ENCODE measurements around the gene NEK10.

Gene NEK10

GRCh38 chr3:27093771-27094170 is 275.4 kb downstream of the NEK10 start:
- DNase-seq = no peak

GRCh38 chr3:27090275-27091041 is 278.7 kb downstream of the NEK10 start:
- DNase-seq = no peak

DNA sequence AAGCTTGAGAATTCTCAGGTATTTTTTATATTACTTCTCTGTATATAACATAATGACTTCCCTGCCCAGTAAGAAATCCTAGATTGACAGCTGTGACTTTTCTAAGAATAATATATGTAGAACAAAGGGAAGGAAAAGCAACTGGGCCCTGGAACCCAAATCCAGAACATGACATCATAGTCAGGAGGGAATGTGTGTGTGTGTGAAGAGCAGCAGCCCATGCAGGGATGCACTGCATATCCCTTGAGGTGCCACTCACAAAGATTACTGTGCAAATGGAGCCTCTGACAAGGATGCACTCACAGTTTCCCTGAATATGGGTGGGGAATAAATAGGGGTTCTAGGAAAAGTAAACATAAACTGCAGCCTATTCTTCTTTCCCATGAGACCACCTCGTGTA is 279.5 kb downstream of the NEK10 start:
- DNase-seq = no peak

DNA sequence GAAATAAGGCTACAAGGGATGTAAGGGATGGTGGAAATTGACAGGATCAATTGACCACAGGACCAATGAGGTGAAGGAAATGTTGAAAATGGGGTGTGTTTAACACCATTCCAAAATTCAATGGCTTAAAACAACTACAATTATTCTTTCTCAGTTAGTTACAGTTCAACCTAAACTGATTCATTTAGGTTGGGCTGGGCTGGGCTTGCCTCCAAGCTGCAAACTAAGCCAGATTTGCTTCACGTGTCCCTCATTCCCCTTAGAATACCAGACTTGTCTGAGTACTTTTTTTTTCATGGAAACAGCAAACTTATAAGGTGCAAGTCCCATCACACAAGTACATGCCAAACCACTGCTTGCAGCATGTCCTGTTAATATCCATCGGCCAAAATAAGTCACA is 280.1 kb downstream of the NEK10 start:
- DNase-seq = no peak

DNA sequence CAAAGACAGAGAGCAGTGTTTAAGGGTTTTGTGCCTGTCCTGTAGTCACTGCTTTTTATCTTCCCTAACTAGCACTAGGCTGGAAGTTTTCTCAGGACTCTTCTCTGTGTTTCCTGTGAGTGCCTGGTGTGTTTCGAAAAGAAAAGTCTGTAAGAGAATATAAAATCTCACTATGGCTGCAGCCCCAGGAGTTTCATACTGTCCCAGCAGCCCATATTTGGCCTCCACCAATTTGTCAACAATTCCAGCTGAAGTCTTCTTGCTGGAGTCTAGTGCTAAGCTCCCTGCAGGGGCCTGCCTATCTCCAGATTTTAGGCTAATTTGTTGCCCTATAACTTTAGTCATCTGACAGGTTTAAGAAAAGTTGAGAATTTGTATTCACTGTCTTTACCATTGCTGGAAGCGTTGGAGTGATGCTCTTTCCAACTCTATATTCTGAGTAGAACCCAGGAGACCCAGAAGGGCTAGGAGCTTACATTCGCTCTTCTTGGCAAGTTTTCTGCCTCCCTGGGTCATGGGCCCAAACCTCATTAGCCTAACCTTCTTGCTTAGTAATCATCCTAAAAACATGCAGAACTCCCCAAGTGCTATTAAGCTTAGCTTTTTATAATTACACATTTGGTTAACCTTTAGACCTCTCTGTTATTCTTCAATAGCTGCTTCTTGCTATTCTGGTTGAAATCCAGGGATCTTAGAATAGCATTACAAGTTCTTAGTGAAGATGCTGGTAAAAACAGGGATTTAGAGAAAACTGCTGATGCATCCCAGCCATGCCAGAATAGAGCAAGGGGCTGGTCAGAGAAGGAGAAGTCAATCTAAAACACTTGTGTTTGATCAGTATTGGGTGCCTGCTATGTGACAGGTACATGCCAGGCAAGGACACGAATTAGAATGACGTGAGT is 283.1 kb downstream of the NEK10 start:
- DNase-seq = no peak

DNA sequence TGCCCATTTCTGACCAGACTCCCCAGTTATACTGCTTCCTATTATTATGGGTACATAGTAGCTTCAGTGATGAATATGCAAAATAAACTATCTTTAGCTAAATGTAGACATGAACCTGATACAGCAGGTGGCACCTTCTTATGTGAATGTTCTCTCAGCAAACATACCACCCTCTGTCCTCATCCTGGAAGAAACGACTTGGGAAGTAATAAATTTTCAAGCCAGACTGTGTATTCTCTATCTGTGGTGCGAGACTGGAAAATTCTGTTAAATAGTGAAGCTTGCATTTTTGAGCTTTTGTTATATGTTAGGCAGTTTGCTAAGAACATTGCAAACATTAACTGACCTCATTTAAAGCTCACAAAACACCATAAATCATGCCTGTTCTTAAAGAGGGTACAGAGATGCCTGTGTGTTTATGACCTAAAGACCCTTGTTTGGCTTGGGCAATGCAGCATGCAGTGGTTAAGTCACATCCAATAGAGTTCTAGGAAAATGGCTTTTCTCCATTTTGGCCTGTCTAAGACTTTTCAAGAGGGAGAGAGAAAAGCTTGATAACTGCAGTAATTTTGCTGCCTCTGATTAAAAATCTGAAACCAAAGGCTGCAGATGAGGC is 287.1 kb downstream of the NEK10 start:
- DNase-seq = no peak

GRCh38 chr3:27081566-27081965 is 287.6 kb downstream of the NEK10 start:
- DNase-seq = no peak

DNA sequence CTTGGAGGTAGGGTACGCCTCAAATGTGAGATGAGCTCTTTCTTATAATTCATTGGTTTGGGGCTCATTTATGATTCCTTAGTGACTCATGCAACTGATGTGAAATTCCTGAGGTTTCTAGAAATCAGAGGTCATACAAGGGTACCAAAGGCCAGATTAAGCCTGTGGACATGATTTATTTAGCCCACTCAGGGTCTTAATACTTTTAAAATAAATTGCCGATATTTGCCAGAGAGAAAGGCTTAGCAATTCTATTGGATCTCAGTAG is 289.0 kb downstream of the NEK10 start:
- no peak for DNase-seq

DNA sequence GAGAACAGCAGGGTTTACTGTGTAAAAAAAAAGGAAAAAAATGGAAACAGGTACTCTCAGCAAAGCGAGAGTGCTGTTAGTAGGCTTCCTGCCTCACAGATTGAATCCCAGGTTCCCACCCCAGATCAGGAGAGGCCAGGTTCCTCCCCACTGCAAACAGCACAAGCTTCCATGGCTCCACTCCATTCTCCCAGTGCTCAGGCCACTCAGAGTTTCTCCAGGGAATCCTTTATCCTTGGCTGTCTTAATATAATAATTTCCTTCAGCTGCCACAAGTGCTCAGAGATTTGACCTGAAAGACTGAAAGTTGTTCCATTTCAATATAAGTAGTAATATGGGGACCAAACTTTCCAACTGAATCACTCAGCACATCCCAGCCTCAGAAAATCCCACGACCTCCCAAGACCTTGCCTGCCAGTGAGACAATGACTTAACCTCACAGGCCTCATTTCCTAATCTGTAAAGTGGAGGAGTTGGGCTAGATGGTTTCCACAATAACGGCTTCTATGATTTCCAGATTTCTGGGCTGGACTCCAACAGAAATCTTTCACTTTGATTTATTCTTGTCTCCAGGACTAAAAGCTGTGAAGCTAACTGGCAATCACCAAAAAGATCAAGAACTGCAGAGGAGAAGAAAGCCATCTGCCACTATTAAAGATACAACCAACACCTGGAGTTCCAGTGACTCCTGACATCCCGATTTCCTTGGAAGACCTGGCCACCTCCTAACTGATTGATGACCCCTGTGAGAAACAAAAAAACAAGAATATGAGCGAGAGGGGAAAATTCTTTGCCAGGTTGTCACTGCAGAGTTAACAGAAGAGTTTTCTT is 289.5 kb downstream of the NEK10 start:
- DNase-seq = no peak

- no peak for DNase-seq
Measured at GRCh38 chr3:27078246-27078913, 290.8 kb downstream of the NEK10 start.

GRCh38 chr3:27076815-27077630 is 292.2 kb downstream of the NEK10 start:
- no peak for DNase-seq

GRCh38 chr3:27074914-27075313 is 294.3 kb downstream of the NEK10 start:
- DNase-seq = no peak

GRCh38 chr3:27073912-27074311 is 295.3 kb downstream of the NEK10 start:
- no peak for DNase-seq

- DNase-seq = no peak
Measured at GRCh38 chr3:27072810-27073651, 296.2 kb downstream of the NEK10 start.

- no peak for DNase-seq
Measured at GRCh38 chr3:27060336-27060735, 308.8 kb downstream of the NEK10 start.

All from NCI-H2171 (cell line).